Upper lobe of right lung (tissue), 1 donor: Measurements from ENCODE around the gene INTS11. TPM values are rescaled to one million over a fixed set of nuclear protein-coding genes. Genes with fewer than 3 reads are reported as not detected.
"Not testable (repeated sequence)": the region's sequence is repeated elsewhere in the genome, so short reads cannot be mapped to it uniquely, and the experiment has no call there.

Source experiments
- ATAC-seq: fragments of 200-7000 bp; cut with Tn5 transposase; one replicate; pipeline ENCODE4 v1.9.1; 2020; ENCODE audit warnings: mild to moderate bottlenecking, moderate library complexity
- DNase-seq: peaks from one replicate; pipeline ENCODE4 v3.0.0-alpha.2; 2020
- H3K27ac ChIP-seq: fragments of 200-600 bp; one replicate; pipeline ENCODE4 v1.8.0; 2022
- H3K27me3 ChIP-seq: fragments of 200-600 bp; one replicate; pipeline ENCODE4 v1.8.0; 2022; ENCODE audit warnings: mild to moderate bottlenecking
- H3K36me3 ChIP-seq: fragments of 200-600 bp; one replicate; pipeline ENCODE4 v1.8.0; 2022
- H3K4me1 ChIP-seq: fragments of 200-600 bp; one replicate; pipeline ENCODE4 v1.8.0; 2022
- H3K4me3 ChIP-seq: fragments of 200-600 bp; one replicate; pipeline ENCODE4 v1.8.0; 2022; ENCODE audit warnings: mild to moderate bottlenecking
- H3K9me3 ChIP-seq: fragments of 200-600 bp; one replicate; pipeline ENCODE4 v1.8.0; 2022
- intact Hi-C: fragments of 100-400 bp; cut with DNase I; formaldehyde crosslinking; loops from one replicate; pipeline ENCODE4 v1.11.0; 2022
- total RNA-seq: library from RNA; stranded (reverse); fragmentation: NEBNext Ultra II Directional; extraction: Animal tissue kit (Norgen Biotek cat#: 25700); gene quantifications from one replicate; pipeline ENCODE4 v1.2.1, GENCODE V29; 2021
- TF ChIP-seq, protein P1 (sequence below): fragments of 200-600 bp; IDR thresholded peaks from one replicate; pipeline ENCODE4 v1.8.0; 2022; ENCODE audit warnings: antibody characterized with exemption
- donor health status: DM: no; HTN: yes; CAD: no; lungs with severe emphysema.

INTS11 gene
- total RNA-seq, 1 donor from 2014 or later, result 81.9 TPM

DNA sequence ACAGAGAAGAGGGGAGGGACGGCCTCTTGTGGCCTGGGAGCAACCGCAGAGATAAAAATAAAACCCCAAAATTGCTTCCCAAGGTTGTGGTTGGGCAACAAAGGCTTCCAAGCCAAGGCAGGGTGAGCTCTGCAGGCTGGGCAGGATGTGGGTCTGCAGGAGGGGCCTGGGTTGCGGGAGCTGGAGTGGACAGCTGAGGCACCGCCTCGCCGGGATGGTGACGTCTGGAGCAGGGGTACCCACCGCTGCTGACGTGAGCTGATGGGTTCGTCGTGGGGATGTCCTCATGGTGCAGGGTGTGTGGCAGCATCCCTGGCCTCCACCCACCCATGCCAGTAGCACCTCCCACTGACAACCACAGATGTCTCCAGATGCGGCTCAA lies 46.9 kb upstream of the INTS11 start:
- Histone ChIP-seq H3K36me3 (peaks cover 6% of the 10 kb centered on the region), H3K27me3 (no peaks in the 10 kb centered on the region), H3K27ac (no peak overlapping the region), H3K4me1 (peaks cover 28% of the 10 kb centered on the region), H3K4me3 (no peak overlapping the region), H3K9me3 (no peaks in the 10 kb centered on the region)
- TF ChIP-seq, protein P1, sequence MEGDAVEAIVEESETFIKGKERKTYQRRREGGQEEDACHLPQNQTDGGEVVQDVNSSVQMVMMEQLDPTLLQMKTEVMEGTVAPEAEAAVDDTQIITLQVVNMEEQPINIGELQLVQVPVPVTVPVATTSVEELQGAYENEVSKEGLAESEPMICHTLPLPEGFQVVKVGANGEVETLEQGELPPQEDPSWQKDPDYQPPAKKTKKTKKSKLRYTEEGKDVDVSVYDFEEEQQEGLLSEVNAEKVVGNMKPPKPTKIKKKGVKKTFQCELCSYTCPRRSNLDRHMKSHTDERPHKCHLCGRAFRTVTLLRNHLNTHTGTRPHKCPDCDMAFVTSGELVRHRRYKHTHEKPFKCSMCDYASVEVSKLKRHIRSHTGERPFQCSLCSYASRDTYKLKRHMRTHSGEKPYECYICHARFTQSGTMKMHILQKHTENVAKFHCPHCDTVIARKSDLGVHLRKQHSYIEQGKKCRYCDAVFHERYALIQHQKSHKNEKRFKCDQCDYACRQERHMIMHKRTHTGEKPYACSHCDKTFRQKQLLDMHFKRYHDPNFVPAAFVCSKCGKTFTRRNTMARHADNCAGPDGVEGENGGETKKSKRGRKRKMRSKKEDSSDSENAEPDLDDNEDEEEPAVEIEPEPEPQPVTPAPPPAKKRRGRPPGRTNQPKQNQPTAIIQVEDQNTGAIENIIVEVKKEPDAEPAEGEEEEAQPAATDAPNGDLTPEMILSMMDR, result no peak
- intact Hi-C loops, result no loop called here
- DNase-seq (no peak), ATAC-seq (no peak)

DNA sequence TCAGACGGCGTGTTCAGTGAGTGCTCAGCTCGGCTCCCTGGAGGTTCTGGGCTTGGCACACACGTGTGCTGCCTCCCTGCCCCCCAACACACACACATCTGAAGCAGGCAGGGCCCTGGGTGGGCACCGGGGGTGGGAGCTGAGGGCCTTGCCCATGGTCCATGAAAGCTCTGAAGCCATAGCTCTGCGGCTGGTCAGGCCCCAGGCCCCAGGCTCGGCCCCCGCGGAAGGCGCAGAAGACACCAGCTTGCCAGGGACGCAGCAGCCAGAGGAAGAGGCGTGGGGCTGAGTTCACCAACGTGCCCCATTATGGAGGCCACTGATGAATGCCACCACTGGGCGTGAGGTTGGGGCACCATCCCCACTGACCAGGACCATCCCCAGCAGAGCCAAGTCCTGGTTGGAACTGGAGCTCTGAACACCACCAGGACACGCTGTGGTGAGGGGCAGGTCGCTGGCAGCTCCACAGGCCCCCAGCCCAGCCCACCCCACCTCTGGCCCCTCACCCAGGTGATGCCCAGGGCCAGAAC lies 46.4 kb upstream of the INTS11 start:
- H3K27me3 ChIP-seq, result no peaks in the 10 kb centered on the region
- ATAC-seq (no peak), DNase-seq (no peak)
- H3K4me3 ChIP-seq, result no peak overlapping the region
- peaks cover 24% of the 10 kb centered on the region for H3K4me1 ChIP-seq
- H3K27ac ChIP-seq, result no peak overlapping the region
- peaks cover 6% of the 10 kb centered on the region for H3K36me3 ChIP-seq
- intact Hi-C loops, result no loop called here
- no peaks in the 10 kb centered on the region for H3K9me3 ChIP-seq
- TF ChIP-seq, protein P1, result no peak

GRCh38 chr1:1370094-1370493 lies 45.6 kb upstream of the INTS11 start:
- intact Hi-C loops, H3K4me3 ChIP-seq, ATAC-seq, H3K9me3 ChIP-seq, DNase-seq, H3K27me3 ChIP-seq, H3K27ac ChIP-seq, H3K36me3 ChIP-seq: not testable (repeated sequence)
- peaks cover 22% of the 10 kb centered on the region for H3K4me1 ChIP-seq

DNA sequence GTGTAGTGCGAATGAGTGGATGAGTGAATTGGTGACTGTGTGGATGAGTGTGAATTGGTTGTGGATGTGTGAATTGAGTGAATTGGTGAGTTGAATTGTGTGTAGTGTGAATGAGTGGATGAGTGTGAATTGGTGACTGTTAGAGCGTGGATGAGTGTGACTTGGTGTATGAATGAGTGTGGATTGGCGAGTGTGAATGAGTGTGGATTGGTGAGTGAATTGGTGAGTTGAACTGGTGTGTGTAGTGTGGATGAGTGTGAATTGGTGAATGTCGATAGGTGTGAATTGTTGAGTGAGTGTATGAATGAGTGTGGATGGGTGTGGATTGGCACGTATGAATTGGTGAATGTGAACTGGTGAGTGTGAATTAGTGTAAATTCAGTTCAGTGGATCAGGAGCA lies 42.9 kb upstream of the INTS11 start:
- no peak for ATAC-seq
- H3K9me3 ChIP-seq, result no peaks in the 10 kb centered on the region
- H3K27ac ChIP-seq, result no peak overlapping the region
- TF ChIP-seq, protein P1, result no peak
- H3K4me1 ChIP-seq, result peaks cover 9% of the 10 kb centered on the region
- H3K4me3 ChIP-seq, result no peak overlapping the region
- no peak for DNase-seq
- intact Hi-C loops, result no loop called here
- no peaks in the 10 kb centered on the region for H3K27me3 ChIP-seq
- no peaks in the 10 kb centered on the region for H3K36me3 ChIP-seq

DNA sequence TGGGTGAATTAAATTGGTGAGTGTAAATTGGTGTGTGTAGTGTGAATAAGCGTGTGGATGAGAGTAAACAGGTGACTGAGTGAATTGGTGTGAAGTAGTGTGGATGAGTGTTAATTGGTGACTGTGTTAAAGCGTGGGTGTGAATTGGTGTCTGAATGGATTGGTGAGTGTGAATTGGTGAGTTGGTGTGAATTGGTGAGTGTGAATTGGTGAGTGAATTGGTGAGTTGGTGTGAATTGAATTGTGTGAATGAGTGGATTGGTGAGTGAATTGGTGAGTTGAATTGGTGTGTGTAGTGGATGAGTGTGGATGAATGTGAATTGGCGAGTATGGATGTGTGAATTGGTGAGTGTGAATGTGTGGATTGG lies 42.2 kb upstream of the INTS11 start:
- intact Hi-C loops, result no loop called here
- no peak for DNase-seq
- Histone ChIP-seq H3K9me3 (no peaks in the 10 kb centered on the region), H3K27ac (no peak overlapping the region), H3K36me3 (no peaks in the 10 kb centered on the region), H3K4me3 (no peak overlapping the region), H3K4me1 (peaks cover 6% of the 10 kb centered on the region), H3K27me3 (no peaks in the 10 kb centered on the region)
- ATAC-seq, result no peak
- TF ChIP-seq, protein P1, result no peak

- ATAC-seq (no peak), DNase-seq (no peak)
- intact Hi-C loops, result no loop called here
- H3K27ac ChIP-seq, result no peak overlapping the region
- no peaks in the 10 kb centered on the region for H3K9me3 ChIP-seq
- H3K27me3 ChIP-seq, result no peaks in the 10 kb centered on the region
- H3K4me3 ChIP-seq, result no peak overlapping the region
- H3K36me3 ChIP-seq, result no peaks in the 10 kb centered on the region
- peaks cover 9% of the 10 kb centered on the region for H3K4me1 ChIP-seq
- TF ChIP-seq, protein P1, result no peak
Observed at GRCh38 chr1:1365875-1366698, 41.6 kb upstream of the INTS11 start.
